Mammary epithelial cell (primary cell): Measurements from ENCODE around the gene C9orf85.

ENCODE experiments used
- CTCF ChIP-seq, 2 donors: IDR thresholded peaks in 1 of 2; conservative IDR thresholded peaks in 1 of 2; 2 replicates each; pipeline ENCODE4 v1.5.1; 2011 to 2012; ENCODE audit warnings: inconsistent platforms in 2 of 2, low read length in 2 of 2, mild to moderate bottlenecking in 2 of 2, control low read depth in 1 of 2, low read depth in 1 of 2; ENCODE audit not compliant: insufficient read depth in 1 of 2; ENCODE audit errors: extremely low read depth in 1 of 2
- EZH2 ChIP-seq: IDR thresholded peaks from 2 replicates; pipeline ENCODE4 v1.6.1; 2012; ENCODE audit warnings: low read length, inconsistent platforms, borderline replicate concordance

GRCh38 chr9:71984403-71984802 is 73.0 kb downstream of the C9orf85 start:
- TF ChIP-seq CTCF (conservative IDR thresholded peaks at IDR 0.05 in 1 of 2, IDR thresholded peaks at IDR 0.05 in 1 of 2; ENCODE audit: extremely low read depth in 1 of 2, insufficient read depth in 1 of 2, low read depth in 1 of 2, low read length in 2 of 2), result no peak
- TF ChIP-seq EZH2, result no peak
